Heart left ventricle (tissue), 16 donors: ENCODE measurements around the gene CTDSP2. TPM values are rescaled to one million over a fixed set of nuclear protein-coding genes. Genes with fewer than 3 reads are reported as not detected.

Experiments
- ATAC-seq, 4 donors: fragments of 200-7000 bp; cut with Tn5 transposase; one replicate each; pipeline ENCODE4 v1.9.1; 2020 to 2022; ENCODE audit warnings: moderate library complexity in 4 of 4, mild to moderate bottlenecking in 3 of 4, moderate number of reproducible peaks in 1 of 4
- DNase-seq, 5 donors: peaks; one replicate each; pipeline ENCODE4 v3.0.0-alpha.2; 2020
- H3K27ac ChIP-seq, 12 donors: fragments of 200-600 bp; sonication (generic) in 4 of 12; one replicate each; pipeline versions ENCODE4 v1.5.0 to v1.8.0; 2016 to 2022; ENCODE audit warnings: mild to moderate bottlenecking in 2 of 12
- H3K27me3 ChIP-seq, 9 donors: fragments of 200-600 bp; sonication (generic) in 2 of 9; one replicate each; pipeline versions ENCODE4 v1.5.1 to v1.8.0; 2016 to 2022; ENCODE audit warnings: mild to moderate bottlenecking in 3 of 9
- H3K36me3 ChIP-seq, 9 donors: fragments of 200-600 bp; sonication (generic) in 2 of 9; one replicate each; pipeline versions ENCODE4 v1.5.0 to v1.8.0; 2018 to 2022; ENCODE audit warnings: mild to moderate bottlenecking in 2 of 9
- H3K4me1 ChIP-seq, 12 donors: fragments of 200-600 bp; sonication (generic) in 4 of 12; one replicate each; pipeline versions ENCODE4 v1.5.0 to v1.8.0; 2016 to 2022; ENCODE audit warnings: mild to moderate bottlenecking in 3 of 12
- H3K4me3 ChIP-seq, 12 donors: fragments of 200-600 bp; sonication (generic) in 4 of 12; one replicate each; pipeline versions ENCODE4 v1.5.0 to v1.8.0; 2017 to 2022; ENCODE audit warnings: mild to moderate bottlenecking in 9 of 12, moderate library complexity in 4 of 12
- H3K9me3 ChIP-seq, 12 donors: fragments of 200-600 bp; sonication (generic) in 4 of 12; one replicate each; pipeline versions ENCODE4 v1.5.0 to v1.8.0; 2016 to 2022; ENCODE audit warnings: mild to moderate bottlenecking in 1 of 12
- POLR2A ChIP-seq, 2 donors: fragments of 450-650 bp; IDR thresholded peaks; one replicate each; pipeline ENCODE4 v1.6.1; 2017; ENCODE audit warnings: antibody characterized with exemption in 2 of 2, mild to moderate bottlenecking in 2 of 2, moderate library complexity in 2 of 2
- WGBS, 4 donors: extraction: QIAGEN DNeasy Blood & Tissue Kit in 2 of 4; methylation state at CpG; one replicate each; pipeline versions ENCODE4 v1.1.5 to v1.1.7; 2013 to 2018; 5-methylcytosine and 5-hydroxymethylcytosine counted together
- intact Hi-C, 10 donors: fragments of 100-400 bp; cut with DNase I; formaldehyde crosslinking; loops; one replicate each; pipeline versions ENCODE4 v1.11.1 to v1.14.2; 2022
- polyA plus RNA-seq, 2 donors: library from polyadenylated mRNA; stranded (reverse); fragments of 200-250 nt; gene quantifications; one replicate each; pipeline ENCODE4 v1.2.3, GENCODE V29; 2013
- total RNA-seq, 9 donors: library from RNA; depleted of rRNA in 2 of 9; stranded (reverse); fragments of >200 nt in 2 of 9; fragmentation: NEBNext Ultra II Directional in 3 of 9; extraction: Animal tissue kit (Norgen Biotek cat#: 25700) in 3 of 9; gene quantifications; one replicate each; pipeline versions ENCODE4 v1.1.0 to v1.2.4, GENCODE V29; 2016 to 2023
- TF ChIP-seq, protein P1 (sequence below), 12 donors: fragments of 200-600 bp; sonication (generic) in 4 of 12; IDR thresholded peaks; one replicate each; pipeline versions ENCODE4 v1.5.0 to v1.8.0; 2018 to 2022; ENCODE audit warnings: antibody characterized with exemption in 12 of 12, mild to moderate bottlenecking in 5 of 12
- donor health status: ischemic (EF 13 %, LVEDD 7.1; RV severe dilation, severe dysfunction).
- donor health status: healthy with polysubstance abuse.
- donor health status: DM: no; HTN: yes; CAD: no.
- donor health status: DM: no; HTN: no; CAD: no.
- donor health status: ischemic (EF 25% LVEDD 6.9; RV normal size, moderate dysfunction).
- donor health status: ischemic (EF 25% LVEDD 5.7; RV mildly dilated, moderate dysfunction).
- donor health status: healthy.
- donor health status: DM: yes; HTN: yes; CAD: no.
- donor health status: ischemic (EF 35%, LVEDD 5.7; RV mildly dilated, moderate dysfunction).
- donor health status: nonischemic (EF 11% LVEDD 7.7; RV severe dilation, severe dysfunction).
- donor health status: DM: yes; HTN: yes; CAD: no.
- donor health status: PGD.
- donor health status: ischemic (EF 29% LVEDD 5.4; RV normal size, mild dysfunction).
- donor health status: nonischemic (EF 23%, LVEDD 6.1; RV moderate dilation, normal function).

The CTDSP2 gene
- total and polyA plus RNA-seq, 11 donors, result 28.0 to 191 (median 82.9) TPM

DNA sequence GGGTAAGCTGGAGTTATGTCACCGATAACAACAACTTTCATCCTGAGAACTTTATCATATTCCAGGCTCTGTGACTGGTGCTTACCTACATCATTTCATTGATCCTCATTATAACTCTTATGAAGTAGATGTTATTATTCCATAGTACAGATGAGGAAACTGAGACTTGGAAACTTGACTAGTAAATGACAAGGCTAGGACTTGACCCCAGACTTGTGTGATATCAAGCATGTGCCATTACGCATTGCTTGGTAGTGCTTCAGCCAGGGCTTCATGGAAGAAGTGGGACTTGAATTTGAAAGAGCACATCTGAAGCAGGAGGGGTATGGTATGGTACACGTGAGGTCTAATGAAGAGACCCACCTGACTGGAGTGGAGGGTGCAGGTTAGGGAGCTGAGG lies 39.9 kb downstream of the CTDSP2 start:
- peaks cover 0 to 10% (median 2%) of the 10 kb centered on the region in 12 donors for H3K4me1 ChIP-seq
- no peak for DNase-seq
- peaks cover 0 to 96% (median 88%) of the 10 kb centered on the region in 9 donors for H3K36me3 ChIP-seq
- no peaks in the 10 kb centered on the region for H3K9me3 ChIP-seq
- TF ChIP-seq, protein P1, sequence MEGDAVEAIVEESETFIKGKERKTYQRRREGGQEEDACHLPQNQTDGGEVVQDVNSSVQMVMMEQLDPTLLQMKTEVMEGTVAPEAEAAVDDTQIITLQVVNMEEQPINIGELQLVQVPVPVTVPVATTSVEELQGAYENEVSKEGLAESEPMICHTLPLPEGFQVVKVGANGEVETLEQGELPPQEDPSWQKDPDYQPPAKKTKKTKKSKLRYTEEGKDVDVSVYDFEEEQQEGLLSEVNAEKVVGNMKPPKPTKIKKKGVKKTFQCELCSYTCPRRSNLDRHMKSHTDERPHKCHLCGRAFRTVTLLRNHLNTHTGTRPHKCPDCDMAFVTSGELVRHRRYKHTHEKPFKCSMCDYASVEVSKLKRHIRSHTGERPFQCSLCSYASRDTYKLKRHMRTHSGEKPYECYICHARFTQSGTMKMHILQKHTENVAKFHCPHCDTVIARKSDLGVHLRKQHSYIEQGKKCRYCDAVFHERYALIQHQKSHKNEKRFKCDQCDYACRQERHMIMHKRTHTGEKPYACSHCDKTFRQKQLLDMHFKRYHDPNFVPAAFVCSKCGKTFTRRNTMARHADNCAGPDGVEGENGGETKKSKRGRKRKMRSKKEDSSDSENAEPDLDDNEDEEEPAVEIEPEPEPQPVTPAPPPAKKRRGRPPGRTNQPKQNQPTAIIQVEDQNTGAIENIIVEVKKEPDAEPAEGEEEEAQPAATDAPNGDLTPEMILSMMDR (IDR thresholded peaks at IDR 0.05), result no peak
- no peak for TF ChIP-seq POLR2A (IDR thresholded peaks at IDR 0.05)
- no peak overlapping the region for H3K4me3 ChIP-seq
- WGBS, 4 donors, result 92 to 98% (median 95%) methylated on average over 3 of the region's 3 CpGs
- no peak overlapping the region for H3K27ac ChIP-seq
- intact Hi-C loops, result loop anchor here in 1 of 10 donors (10.0 kb wide), 1 partner anchor 98 kb away; no protein-coding TSS in a partner anchor
- no peaks in the 10 kb centered on the region for H3K27me3 ChIP-seq
- no peak for ATAC-seq

DNA sequence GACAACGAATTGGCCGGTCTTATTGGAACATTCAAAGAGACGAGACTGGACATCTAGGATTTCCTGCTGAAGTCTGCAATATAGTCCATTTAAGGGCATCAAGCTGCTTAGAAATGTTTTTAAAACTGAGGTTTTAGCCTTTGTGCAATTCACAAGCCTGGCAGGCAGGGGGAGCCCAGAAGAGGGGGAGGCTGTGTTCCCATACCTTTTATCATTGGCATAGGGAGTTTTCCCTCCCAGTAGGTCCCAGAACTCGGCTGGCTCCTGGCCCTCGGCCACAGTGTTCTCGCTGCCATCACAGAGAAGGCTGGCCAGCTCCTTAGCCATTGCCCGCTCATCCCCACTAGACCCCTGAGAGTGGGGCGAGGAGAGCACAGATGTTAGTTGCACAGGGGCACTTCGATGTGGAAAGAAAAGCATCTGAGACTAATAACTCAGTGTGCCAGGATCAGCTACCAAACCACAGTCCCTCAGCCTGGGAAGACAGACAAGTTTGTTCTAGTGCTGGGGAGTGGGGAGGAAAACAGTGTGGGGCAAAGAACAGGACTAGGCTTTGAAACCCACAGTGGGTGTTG lies 43.1 kb downstream of the CTDSP2 start:
- intact Hi-C loops, result loop anchor here in 9 of 10 donors (1.0 to 10.0 kb wide), 4 partner anchors 101 to 104 kb away; no protein-coding TSS in a partner anchor
- H3K27ac ChIP-seq, result peak overlapping the region in 3 of 12 donors; percentile 15 to 20 (median 15)
- TF ChIP-seq POLR2A (IDR thresholded peaks at IDR 0.05), result no peak
- TF ChIP-seq, protein P1 (IDR thresholded peaks at IDR 0.05), result peak; percentile 63 to 89 (median 82)
- DNase-seq (peak in 4 of 5 donors; percentile 43 to 62 (median 50)), ATAC-seq (peak; percentile 68 to 87 (median 82))
- H3K9me3 ChIP-seq, result no peaks in the 10 kb centered on the region
- H3K27me3 ChIP-seq, result no peaks in the 10 kb centered on the region
- H3K36me3 ChIP-seq, result peaks cover 6 to 96% (median 88%) of the 10 kb centered on the region in 9 donors
- peaks cover 0 to 10% (median 2%) of the 10 kb centered on the region in 12 donors for H3K4me1 ChIP-seq
- no peak overlapping the region for H3K4me3 ChIP-seq
- 38 to 49% (median 41%) methylated on average over 9 of the region's 9 CpGs for WGBS, 4 donors

DNA sequence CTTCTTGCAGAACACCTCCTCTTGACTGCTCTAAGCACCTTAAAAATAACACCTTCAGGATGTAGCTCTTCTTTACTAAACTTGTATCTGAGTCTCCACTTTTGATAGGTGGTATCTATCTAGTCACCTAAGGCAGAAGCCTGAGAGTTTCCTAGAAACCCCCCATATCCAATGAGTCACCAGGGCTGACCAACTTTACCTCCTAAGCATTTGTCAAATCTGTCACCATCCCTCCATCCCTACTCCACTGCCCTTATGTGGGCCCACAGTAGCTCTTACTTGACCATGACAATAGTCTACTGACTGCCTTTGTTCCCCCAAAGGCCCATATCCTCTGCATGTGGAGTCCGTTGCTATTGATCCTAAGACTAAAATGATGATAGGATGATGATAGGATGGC lies 43.9 kb downstream of the CTDSP2 start:
- ATAC-seq, result no peak
- TF ChIP-seq, protein P1 (IDR thresholded peaks at IDR 0.05), result no peak
- TF ChIP-seq POLR2A (IDR thresholded peaks at IDR 0.05), result no peak
- Histone ChIP-seq H3K27me3 (no peaks in the 10 kb centered on the region), H3K9me3 (no peaks in the 10 kb centered on the region), H3K36me3 (peaks cover 6 to 96% (median 88%) of the 10 kb centered on the region in 9 donors), H3K4me3 (no peak overlapping the region), H3K27ac (no peak overlapping the region), H3K4me1 (peaks cover 0 to 10% (median 2%) of the 10 kb centered on the region in 12 donors)
- intact Hi-C loops, result loop anchor here in 9 of 10 donors (1.0 to 10.0 kb wide), 4 partner anchors 102 to 105 kb away; no protein-coding TSS in a partner anchor
- DNase-seq, result no peak
- WGBS, 4 donors, result 88 to 97% (median 95%) methylated on average over 1 of the region's 1 CpG

DNA sequence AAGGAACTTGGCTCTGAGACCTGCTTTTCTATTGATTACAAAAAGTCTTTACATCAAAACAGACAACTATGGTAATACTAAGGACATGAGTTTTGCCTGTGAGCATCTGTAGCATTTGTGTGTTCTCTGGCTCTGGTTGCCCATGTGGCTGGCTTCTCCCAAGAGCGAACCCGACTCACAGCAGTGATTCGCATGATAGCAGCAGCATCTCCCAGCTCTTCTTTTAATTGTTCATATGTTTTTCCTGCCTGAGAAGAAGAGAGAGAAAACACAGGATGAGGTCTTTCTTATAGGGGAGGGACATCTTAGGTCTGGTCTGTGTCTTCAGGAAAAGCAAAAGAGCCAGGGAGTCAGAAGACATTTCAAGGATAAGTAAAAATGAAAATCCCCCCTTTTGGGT lies 45.6 kb downstream of the CTDSP2 start:
- intact Hi-C loops, result loop anchor here in 3 of 10 donors (5.0 to 10.0 kb wide), 2 partner anchors 104 to 106 kb away; no protein-coding TSS in a partner anchor
- 91 to 99% (median 96%) methylated on average over 3 of the region's 3 CpGs for whole genome bisulfite sequencing, 4 donors
- Histone ChIP-seq H3K36me3 (peaks cover 6 to 97% (median 88%) of the 10 kb centered on the region in 9 donors), H3K4me3 (no peak overlapping the region), H3K27ac (no peak overlapping the region), H3K4me1 (peaks cover 0 to 14% (median 2%) of the 10 kb centered on the region in 12 donors), H3K9me3 (no peaks in the 10 kb centered on the region), H3K27me3 (no peaks in the 10 kb centered on the region)
- no peak for TF ChIP-seq POLR2A (IDR thresholded peaks at IDR 0.05)
- TF ChIP-seq, protein P1 (IDR thresholded peaks at IDR 0.05), result no peak
- ATAC-seq (no peak), DNase-seq (no peak)
